Uterus (tissue), 2 donors: ENCODE results near the gene CAMKK2.

ENCODE experiments used
- POLR2A ChIP-seq, 2 donors: fragments of 450-650 bp; IDR thresholded peaks; one replicate each; pipeline ENCODE4 v1.6.1; 2016; ENCODE audit warnings: antibody characterized with exemption in 2 of 2, mild to moderate bottlenecking in 1 of 2, moderate library complexity in 1 of 2
- TF ChIP-seq, protein P1 (sequence below), 4 experiments: fragments of 200-600 bp in 2 of 4; fragments of 450-650 bp in 2 of 4; sonication (generic) in 2 of 4; IDR thresholded peaks; one replicate each; pipeline ENCODE4 v1.5.1; 2016 to 2019; ENCODE audit warnings: antibody characterized with exemption in 4 of 4, mild to moderate bottlenecking in 2 of 4, moderate library complexity in 1 of 4

DNA sequence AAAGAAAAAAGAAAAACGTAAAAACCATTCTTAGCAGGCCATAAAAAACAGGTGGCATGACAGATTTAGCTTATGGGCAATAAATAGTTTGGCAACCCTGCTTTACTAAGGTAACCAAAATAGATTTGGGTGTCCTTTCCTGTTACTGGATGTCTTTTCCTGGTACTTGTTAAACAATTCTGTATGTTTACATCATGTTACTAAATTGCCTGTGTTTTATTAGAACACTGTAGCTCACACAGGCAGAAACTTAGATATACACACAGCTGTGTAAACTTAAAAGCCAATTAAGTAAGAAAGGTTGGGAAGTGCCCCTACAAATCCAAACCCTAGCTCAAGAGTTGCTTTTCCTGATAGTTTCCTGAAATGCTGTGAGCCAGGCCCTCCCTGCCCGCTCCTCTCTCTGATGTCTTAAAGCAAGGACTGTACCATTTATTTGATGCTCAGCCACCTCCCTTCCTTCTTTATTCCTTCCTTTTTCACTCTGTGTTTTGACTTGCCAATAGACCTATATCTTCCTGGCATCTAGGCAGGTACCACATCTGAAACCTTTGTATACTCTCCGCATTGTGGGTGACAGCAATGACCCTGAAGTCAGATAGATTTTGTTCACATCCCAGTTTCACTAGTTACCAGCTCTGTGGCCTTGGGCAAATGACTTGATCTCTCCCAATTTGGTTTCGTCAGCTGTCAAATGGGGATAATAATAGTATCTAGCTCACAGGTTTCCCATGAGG lies 3.7 kb upstream of the CAMKK2 start:
- TF ChIP-seq, protein P1, sequence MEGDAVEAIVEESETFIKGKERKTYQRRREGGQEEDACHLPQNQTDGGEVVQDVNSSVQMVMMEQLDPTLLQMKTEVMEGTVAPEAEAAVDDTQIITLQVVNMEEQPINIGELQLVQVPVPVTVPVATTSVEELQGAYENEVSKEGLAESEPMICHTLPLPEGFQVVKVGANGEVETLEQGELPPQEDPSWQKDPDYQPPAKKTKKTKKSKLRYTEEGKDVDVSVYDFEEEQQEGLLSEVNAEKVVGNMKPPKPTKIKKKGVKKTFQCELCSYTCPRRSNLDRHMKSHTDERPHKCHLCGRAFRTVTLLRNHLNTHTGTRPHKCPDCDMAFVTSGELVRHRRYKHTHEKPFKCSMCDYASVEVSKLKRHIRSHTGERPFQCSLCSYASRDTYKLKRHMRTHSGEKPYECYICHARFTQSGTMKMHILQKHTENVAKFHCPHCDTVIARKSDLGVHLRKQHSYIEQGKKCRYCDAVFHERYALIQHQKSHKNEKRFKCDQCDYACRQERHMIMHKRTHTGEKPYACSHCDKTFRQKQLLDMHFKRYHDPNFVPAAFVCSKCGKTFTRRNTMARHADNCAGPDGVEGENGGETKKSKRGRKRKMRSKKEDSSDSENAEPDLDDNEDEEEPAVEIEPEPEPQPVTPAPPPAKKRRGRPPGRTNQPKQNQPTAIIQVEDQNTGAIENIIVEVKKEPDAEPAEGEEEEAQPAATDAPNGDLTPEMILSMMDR (IDR thresholded peaks at IDR 0.05), result no peak
- TF ChIP-seq POLR2A (IDR thresholded peaks at IDR 0.05), result no peak
